BJ (cell line): ENCODE results near the gene MICAL3. TPM values are rescaled to one million over a fixed set of nuclear protein-coding genes. Genes with fewer than 3 reads are reported as not detected.
"Not testable (repeated sequence)": the region's sequence is repeated elsewhere in the genome, so short reads cannot be mapped to it uniquely, and the experiment has no call there.

Source experiments
- CTCF ChIA-PET: fragments of 350-600 bp; formaldehyde crosslinking; extraction: SDS; loops from one replicate; lab custom pipeline; 2021; ENCODE audit warnings: antibody characterized with exemption, inconsistent platforms; lab: Yijun Ruan, JAX
- POLR2A ChIA-PET: fragments of 300-600 bp; sonication (Branson Sonifier 250); formaldehyde crosslinking; extraction: SDS; loops from one replicate; lab custom pipeline; 2021; ENCODE audit warnings: antibody characterized with exemption; lab: Charles Lee
- DNase-seq: peaks from one replicate; pipeline ENCODE4 v3.0.0-alpha.2; 2011; ENCODE audit warnings: low read depth
- H3K27me3 ChIP-seq: 2 replicates; pipeline ENCODE4 v1.6.0; 2011; ENCODE audit warnings: low read length; ENCODE audit not compliant: control insufficient read depth, insufficient read depth
- H3K36me3 ChIP-seq: 2 replicates; pipeline ENCODE4 v1.5.1; 2011; ENCODE audit warnings: low read length; ENCODE audit not compliant: control insufficient read depth, insufficient read depth
- H3K4me3 ChIP-seq: 2 replicates; pipeline ENCODE4 v1.5.1; 2011; ENCODE audit warnings: low read depth, mild to moderate bottlenecking, control low read depth, low read length
- CTCF ChIP-seq: IDR thresholded peaks from 2 replicates; pipeline ENCODE4 v1.5.1; 2011; ENCODE audit warnings: low read depth, mild to moderate bottlenecking, control low read depth, inconsistent platforms, low read length, moderate library complexity; ENCODE audit not compliant: insufficient read depth
- polyA plus RNA-seq: library from polyadenylated mRNA; depleted of rRNA; stranded (reverse); fragments of >200 nt; gene quantifications from 2 replicates; pipeline ENCODE4 v1.2.3, GENCODE V29; 2011

Gene MICAL3
- polyA plus RNA-seq, 1 experiment, result 16.4 TPM

GRCh38 chr22:18022876-18023275 is 1.5 kb downstream of the MICAL3 start:
- POLR2A ChIA-PET, result no interaction called here
- TF ChIP-seq CTCF, result no peak
- H3K27me3 ChIP-seq, result no peaks in the 10 kb centered on the region
- CTCF ChIA-PET, result interaction anchor here (0.7 to 4.8 kb wide), 7 partner anchors 10 to 193 kb away, joined by 3 to 19 read pairs (median 13); partner anchors contain the start of gene PEX26
- H3K4me3 ChIP-seq, result no peak overlapping the region
- DNase-seq, result no peak
- no peaks in the 10 kb centered on the region for H3K36me3 ChIP-seq

GRCh38 chr22:18021431-18021830 is 2.9 kb downstream of the MICAL3 start:
- CTCF ChIA-PET, result interaction anchor here (1.6 to 2.5 kb wide), 3 partner anchors 8 to 55 kb away, joined by 5 to 15 read pairs (median 7); no protein-coding TSS in a partner anchor
- H3K36me3 ChIP-seq, result no peaks in the 10 kb centered on the region
- TF ChIP-seq CTCF, result no peak
- H3K4me3 ChIP-seq, result no peak overlapping the region
- no peaks in the 10 kb centered on the region for H3K27me3 ChIP-seq
- POLR2A ChIA-PET, result no interaction called here
- no peak for DNase-seq

GRCh38 chr22:18020743-18021142 is 3.6 kb downstream of the MICAL3 start:
- POLR2A ChIA-PET, DNase-seq, H3K36me3 ChIP-seq, H3K4me3 ChIP-seq, H3K27me3 ChIP-seq: not testable (repeated sequence)
- CTCF ChIA-PET, result interaction anchor here (1.6 kb wide), 1 partner anchor 55 kb away, joined by 7 read pairs; no protein-coding TSS in a partner anchor

- ChIA-PET CTCF (interaction anchor here (2.4 to 2.5 kb wide), 2 partner anchors 9 to 62 kb away, joined by 11 to 15 read pairs; no protein-coding TSS in a partner anchor), POLR2A (no interaction called here)
- no peak for TF ChIP-seq CTCF
- H3K36me3 ChIP-seq, result no peaks in the 10 kb centered on the region
- no peak for DNase-seq
- H3K4me3 ChIP-seq, result no peak overlapping the region
- H3K27me3 ChIP-seq, result no peaks in the 10 kb centered on the region
Measured at GRCh38 chr22:18013947-18014346, 10.4 kb downstream of the MICAL3 start.

- Histone ChIP-seq H3K27me3 (no peaks in the 10 kb centered on the region), H3K4me3 (no peak overlapping the region), H3K36me3 (no peaks in the 10 kb centered on the region)
- no peak for TF ChIP-seq CTCF
- ChIA-PET POLR2A (interaction anchor here (0.7 kb wide), 1 partner anchor 103 kb away, joined by 3 read pairs; no protein-coding TSS in a partner anchor), CTCF (interaction anchor here (2.4 to 2.5 kb wide), 2 partner anchors 9 to 62 kb away, joined by 11 to 15 read pairs; no protein-coding TSS in a partner anchor)
- DNase-seq, result no peak
Measured at GRCh38 chr22:18013436-18013835, 10.9 kb downstream of the MICAL3 start.

GRCh38 chr22:18012531-18012930 is 11.8 kb downstream of the MICAL3 start:
- ChIA-PET POLR2A (no interaction called here), CTCF (interaction anchor here (0.8 to 2.5 kb wide), 5 partner anchors 10 to 182 kb away, joined by 3 to 15 read pairs (median 5); partner anchors contain the start of gene MICAL3)
- H3K36me3 ChIP-seq, result no peaks in the 10 kb centered on the region
- no peak overlapping the region for H3K4me3 ChIP-seq
- DNase-seq, result no peak
- TF ChIP-seq CTCF, result no peak
- no peaks in the 10 kb centered on the region for H3K27me3 ChIP-seq
